Activated CD4-positive, alpha-beta memory T cell treated with anti-CD3 and anti-CD28 coated beads, Interleukin-2, amount 10 ng/mL, durations not matched to agents 7 days and 5 days (primary cell): ENCODE results near the gene SCD5. TPM values are rescaled to one million over a fixed set of nuclear protein-coding genes. Genes with fewer than 3 reads are reported as not detected.
A peak's percentile ranks its signal among the peaks of the same experiment; 100 is the strongest.

Experiments used
- CTCF ChIA-PET: fragments of 350-600 bp; sonication (Branson Sonifier 250); formaldehyde crosslinking; loops from one replicate; lab custom pipeline; 2021; ENCODE audit warnings: antibody characterized with exemption, inconsistent platforms; lab: Charles Lee
- POLR2A ChIA-PET: fragments of 350-600 bp; sonication (Branson Sonifier 250); formaldehyde crosslinking; loops from one replicate; lab custom pipeline; 2021; ENCODE audit warnings: antibody characterized with exemption; lab: Charles Lee
- DNase-seq: peaks from one replicate; pipeline ENCODE4 v3.0.0-alpha.2; 2020
- H3K27ac Mint-ChIP-seq: one replicate; pipeline ENCODE4 v1.8.0; 2021; ENCODE audit warnings: mild to moderate bottlenecking, mixed read lengths
- H3K27me3 Mint-ChIP-seq: one replicate; pipeline ENCODE4 v1.8.0; 2021; ENCODE audit warnings: mixed read lengths
- H3K36me3 Mint-ChIP-seq: one replicate; pipeline ENCODE4 v1.8.0; 2021; ENCODE audit warnings: low read depth, mixed read lengths
- H3K4me1 Mint-ChIP-seq: one replicate; pipeline ENCODE4 v1.8.0; 2021; ENCODE audit warnings: mixed read lengths
- H3K4me3 Mint-ChIP-seq: one replicate; pipeline ENCODE4 v1.8.0; 2021; ENCODE audit warnings: mild to moderate bottlenecking, mixed read lengths
- H3K9me3 Mint-ChIP-seq: one replicate; pipeline ENCODE4 v1.8.0; 2021; ENCODE audit warnings: mixed read lengths
- total RNA-seq, 2 experiments: library from RNA; stranded (reverse); gene quantifications; one replicate each; pipeline ENCODE4 v1.2.3, GENCODE V29; 2021

The SCD5 gene
- total RNA-seq, 2 experiments from 2014 or later, result 0.20 to 0.45 TPM

DNA sequence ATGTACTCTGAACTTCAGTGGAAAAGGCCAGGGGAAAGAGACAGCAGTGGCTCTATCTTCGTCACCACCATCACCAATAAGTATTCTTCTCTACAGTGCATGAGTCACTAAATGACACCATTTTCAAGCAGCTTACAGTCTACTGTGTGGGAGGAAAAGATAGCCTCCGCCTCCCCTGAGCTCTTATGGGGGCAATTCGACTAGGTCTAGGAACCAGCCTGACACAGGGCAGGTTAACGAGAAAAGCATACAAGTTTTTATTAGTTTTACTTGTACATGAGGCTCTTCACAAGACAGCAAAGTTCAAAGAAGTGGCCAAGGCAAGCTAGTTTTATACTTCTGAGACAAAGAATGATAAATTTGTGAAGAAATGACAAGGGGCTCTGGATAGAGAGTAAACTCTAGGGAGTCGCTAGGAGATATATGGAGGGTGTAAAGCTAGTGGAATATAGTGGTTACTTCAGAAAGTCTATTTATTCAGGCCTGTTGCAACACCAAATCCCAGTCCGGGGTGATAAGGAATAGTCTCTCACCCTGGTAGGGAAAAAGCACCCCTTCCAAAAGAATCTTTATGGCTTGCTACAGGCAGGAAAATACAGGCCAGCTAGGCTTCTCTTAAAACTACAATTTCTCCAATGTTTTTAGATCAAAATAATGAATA is 49.7 kb downstream of the SCD5 start:
- H3K27me3 Mint-ChIP-seq, result peaks cover 35% of the 10 kb centered on the region
- no peak for DNase-seq
- H3K9me3 Mint-ChIP-seq, result no peaks in the 10 kb centered on the region
- CTCF ChIA-PET, result interaction anchor here (2.5 kb wide), 1 partner anchor 10 kb away, joined by 11 read pairs; no protein-coding TSS in a partner anchor
- POLR2A ChIA-PET, result no interaction called here
- no peak overlapping the region for H3K27ac Mint-ChIP-seq
- H3K4me1 Mint-ChIP-seq, result no peaks in the 10 kb centered on the region
- H3K4me3 Mint-ChIP-seq, result no peak overlapping the region
- no peaks in the 10 kb centered on the region for H3K36me3 Mint-ChIP-seq

DNA sequence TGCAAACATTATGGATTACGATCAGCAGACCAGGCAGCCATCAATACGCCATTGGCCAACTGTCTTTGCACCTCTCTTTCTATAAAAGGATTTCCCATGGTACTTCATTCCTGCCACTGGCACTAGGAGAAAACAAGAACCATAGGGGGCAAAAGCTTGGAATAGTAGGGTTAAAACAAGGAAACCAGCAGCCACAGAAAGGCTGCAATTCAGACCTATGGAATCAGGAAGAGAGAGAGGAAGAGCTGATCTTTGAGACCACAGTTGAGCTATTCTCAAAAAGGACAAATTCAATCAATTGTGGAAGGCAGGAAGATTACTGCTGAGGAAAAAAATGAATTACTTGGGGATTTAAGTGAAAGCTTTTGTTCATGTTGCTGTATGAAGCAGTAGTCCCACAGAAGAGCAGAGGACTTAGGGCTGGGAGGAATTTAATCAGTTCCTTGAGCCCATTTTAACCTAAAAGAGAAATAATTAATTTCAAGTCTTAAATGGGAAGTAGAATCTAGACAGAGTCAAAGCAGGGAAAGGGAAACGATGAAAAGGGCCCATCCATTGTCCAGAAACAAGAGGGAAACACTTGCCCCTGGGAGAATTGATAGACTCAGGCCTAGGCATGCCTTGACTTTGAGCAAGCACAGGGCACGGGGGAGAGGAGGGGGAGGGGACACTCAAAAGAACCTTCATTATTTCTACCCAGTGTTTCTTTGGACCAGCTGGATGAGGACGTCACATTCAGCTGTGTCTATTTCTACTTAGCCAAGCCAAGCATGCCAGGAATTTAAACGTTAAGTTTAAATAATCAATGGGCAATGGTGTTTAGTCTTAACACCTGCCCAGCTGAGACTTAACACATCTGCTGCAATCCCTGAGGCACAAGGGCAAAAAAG is 50.7 kb downstream of the SCD5 start:
- Mint-ChIP-seq H3K9me3 (no peaks in the 10 kb centered on the region), H3K4me3 (no peak overlapping the region), H3K27ac (no peak overlapping the region), H3K4me1 (no peaks in the 10 kb centered on the region), H3K36me3 (no peaks in the 10 kb centered on the region), H3K27me3 (peaks cover 30% of the 10 kb centered on the region)
- ChIA-PET CTCF (interaction anchor here (1.1 kb wide), 1 partner anchor 9 kb away, joined by 3 read pairs; no protein-coding TSS in a partner anchor), POLR2A (no interaction called here)
- no peak for DNase-seq

GRCh38 chr4:82746705-82747574 is 51.7 kb downstream of the SCD5 start:
- peaks cover 25% of the 10 kb centered on the region for H3K27me3 Mint-ChIP-seq
- no peak overlapping the region for H3K4me3 Mint-ChIP-seq
- no peak overlapping the region for H3K27ac Mint-ChIP-seq
- no peaks in the 10 kb centered on the region for H3K36me3 Mint-ChIP-seq
- ChIA-PET POLR2A (no interaction called here), CTCF (interaction anchor here (1.1 kb wide), 1 partner anchor 8 kb away, joined by 3 read pairs; no protein-coding TSS in a partner anchor)
- no peaks in the 10 kb centered on the region for H3K4me1 Mint-ChIP-seq
- no peaks in the 10 kb centered on the region for H3K9me3 Mint-ChIP-seq
- DNase-seq, result no peak

DNA sequence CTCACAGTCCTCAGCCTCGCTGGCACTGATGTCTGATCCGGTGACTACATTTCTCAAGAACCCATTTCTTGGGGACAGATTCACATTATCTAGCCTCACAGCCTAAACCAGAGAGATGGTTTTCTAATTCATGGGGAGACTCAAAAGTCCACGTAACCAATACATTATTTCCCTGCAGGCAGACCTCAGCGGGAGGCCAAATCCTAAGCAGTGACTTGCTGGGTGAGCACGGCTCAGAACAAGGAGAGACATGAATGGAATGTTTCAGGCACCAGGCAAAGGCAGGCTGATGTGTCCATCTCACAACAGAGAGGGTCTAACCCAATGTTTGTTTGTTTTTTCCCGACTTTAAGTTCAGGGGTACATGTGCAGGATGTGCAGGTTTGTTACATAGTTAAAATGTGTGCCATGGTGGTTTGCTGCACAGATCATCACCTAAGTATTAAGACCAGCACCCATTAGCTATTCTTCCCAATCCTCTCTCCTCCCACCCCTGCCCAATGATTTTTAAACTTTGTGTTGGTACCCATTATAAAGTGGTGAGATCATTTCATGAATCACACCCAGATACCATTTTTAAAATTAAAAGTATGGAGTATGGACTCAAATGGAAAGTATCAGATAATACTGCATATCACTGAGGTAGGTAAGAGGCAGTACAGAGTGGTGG is 53.3 kb downstream of the SCD5 start:
- ChIA-PET POLR2A (no interaction called here), CTCF (no interaction called here)
- no peak for DNase-seq
- H3K9me3 Mint-ChIP-seq, result no peaks in the 10 kb centered on the region
- H3K27me3 Mint-ChIP-seq, result peaks cover 25% of the 10 kb centered on the region
- H3K36me3 Mint-ChIP-seq, result no peaks in the 10 kb centered on the region
- no peaks in the 10 kb centered on the region for H3K4me1 Mint-ChIP-seq
- no peak overlapping the region for H3K27ac Mint-ChIP-seq
- no peak overlapping the region for H3K4me3 Mint-ChIP-seq

GRCh38 chr4:82744284-82744968 is 54.2 kb downstream of the SCD5 start:
- Mint-ChIP-seq H3K4me1 (no peaks in the 10 kb centered on the region), H3K9me3 (no peaks in the 10 kb centered on the region), H3K27ac (no peak overlapping the region), H3K27me3 (peaks cover 21% of the 10 kb centered on the region), H3K4me3 (no peak overlapping the region), H3K36me3 (no peaks in the 10 kb centered on the region)
- POLR2A ChIA-PET, result no interaction called here
- CTCF ChIA-PET, result no interaction called here
- no peak for DNase-seq

GRCh38 chr4:82741188-82741587 is 57.4 kb downstream of the SCD5 start:
- POLR2A ChIA-PET, result no interaction called here
- CTCF ChIA-PET, result no interaction called here
- DNase-seq, result no peak
- no peaks in the 10 kb centered on the region for H3K36me3 Mint-ChIP-seq
- H3K27me3 Mint-ChIP-seq, result peaks cover 19% of the 10 kb centered on the region
- no peaks in the 10 kb centered on the region for H3K9me3 Mint-ChIP-seq
- no peaks in the 10 kb centered on the region for H3K4me1 Mint-ChIP-seq
- no peak overlapping the region for H3K27ac Mint-ChIP-seq
- H3K4me3 Mint-ChIP-seq, result no peak overlapping the region

DNA sequence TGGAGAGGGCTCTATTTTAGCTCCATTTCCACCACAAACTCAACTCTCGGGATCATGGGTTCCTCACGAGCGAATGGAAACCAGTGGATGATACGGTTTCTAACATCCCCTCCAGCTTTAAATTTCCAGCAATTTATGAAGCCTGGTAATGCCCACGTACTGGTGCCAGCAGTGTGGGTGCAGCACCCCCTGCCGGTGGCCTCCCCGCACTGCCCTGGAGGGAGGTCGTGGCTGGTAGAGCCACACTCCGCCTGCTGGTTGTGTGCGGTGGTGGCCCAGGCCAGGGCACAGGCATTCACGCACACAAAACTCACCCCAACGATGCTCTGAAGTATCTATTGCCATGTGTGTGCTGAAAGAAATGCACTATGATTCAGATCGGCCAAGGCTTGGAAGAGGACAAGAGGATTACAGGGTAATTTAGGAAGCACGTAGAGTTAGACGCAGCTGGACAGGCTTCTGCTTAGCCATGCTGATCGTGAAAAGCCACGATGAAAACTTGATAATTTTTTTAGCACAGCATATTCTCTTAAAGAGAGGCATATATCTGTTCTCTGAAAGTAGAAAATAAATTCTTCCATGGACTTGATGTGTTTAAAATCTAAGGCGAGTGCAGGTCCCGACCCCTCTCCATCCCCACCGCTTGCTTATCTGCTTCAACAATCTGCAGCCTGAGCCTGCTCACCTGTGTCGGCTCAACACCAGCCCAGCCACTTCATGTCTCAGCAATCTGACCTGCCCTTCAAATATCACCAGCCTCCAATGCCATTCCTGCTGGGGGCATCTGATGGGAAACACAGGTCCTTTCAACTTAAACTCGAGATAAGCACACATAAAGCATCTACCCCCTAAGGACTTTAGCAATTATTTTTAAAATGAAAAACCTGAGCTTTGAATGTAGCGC is 59.1 kb downstream of the SCD5 start:
- peaks cover 16% of the 10 kb centered on the region for H3K27me3 Mint-ChIP-seq
- CTCF ChIA-PET, result interaction anchor here (0.6 to 4.0 kb wide), 31 partner anchors 8 to 1171 kb away, joined by 3 to 23 read pairs (median 3); no protein-coding TSS in a partner anchor
- H3K36me3 Mint-ChIP-seq, result no peaks in the 10 kb centered on the region
- H3K4me1 Mint-ChIP-seq, result no peaks in the 10 kb centered on the region
- no peaks in the 10 kb centered on the region for H3K9me3 Mint-ChIP-seq
- H3K4me3 Mint-ChIP-seq, result no peak overlapping the region
- DNase-seq, result peak; percentile 79
- no peak overlapping the region for H3K27ac Mint-ChIP-seq
- POLR2A ChIA-PET, result interaction anchor here (0.8 kb wide), 1 partner anchor 311 kb away, joined by 3 read pairs; no protein-coding TSS in a partner anchor

GRCh38 chr4:82737354-82737753 is 61.2 kb downstream of the SCD5 start:
- Mint-ChIP-seq H3K4me3 (no peak overlapping the region), H3K27me3 (peaks cover 24% of the 10 kb centered on the region), H3K27ac (no peak overlapping the region), H3K9me3 (no peaks in the 10 kb centered on the region), H3K4me1 (no peaks in the 10 kb centered on the region), H3K36me3 (no peaks in the 10 kb centered on the region)
- DNase-seq, result no peak
- ChIA-PET CTCF (interaction anchor here (1.1 to 4.0 kb wide), 3 partner anchors 16 to 277 kb away, joined by 3 to 23 read pairs (median 19); no protein-coding TSS in a partner anchor), POLR2A (no interaction called here)

DNA sequence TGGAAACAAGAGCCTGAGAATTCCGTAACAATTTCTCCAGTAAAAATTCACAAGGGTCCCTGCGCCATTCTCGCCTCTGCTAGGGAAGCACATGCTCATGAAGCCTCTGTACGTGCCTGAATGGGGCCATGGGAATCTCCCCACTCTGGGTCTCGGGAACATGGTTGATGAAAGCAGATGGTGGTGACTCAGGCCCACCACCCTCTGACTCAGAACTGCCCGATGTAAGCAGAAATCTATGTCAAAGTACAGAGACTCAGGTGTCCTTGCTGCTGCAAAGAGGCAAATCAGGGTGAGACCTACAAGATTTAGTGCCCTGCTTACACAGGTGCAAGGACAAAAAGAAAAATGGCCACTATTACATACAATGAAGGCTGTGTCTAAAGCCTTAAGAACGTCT is 65.0 kb downstream of the SCD5 start:
- CTCF ChIA-PET, result interaction anchor here (0.8 kb wide), 1 partner anchor 12 kb away, joined by 3 read pairs; no protein-coding TSS in a partner anchor
- no peak for DNase-seq
- Mint-ChIP-seq H3K36me3 (no peaks in the 10 kb centered on the region), H3K27ac (no peak overlapping the region), H3K27me3 (peaks cover 23% of the 10 kb centered on the region), H3K4me1 (no peaks in the 10 kb centered on the region), H3K9me3 (no peaks in the 10 kb centered on the region), H3K4me3 (no peak overlapping the region)
- POLR2A ChIA-PET, result no interaction called here

DNA sequence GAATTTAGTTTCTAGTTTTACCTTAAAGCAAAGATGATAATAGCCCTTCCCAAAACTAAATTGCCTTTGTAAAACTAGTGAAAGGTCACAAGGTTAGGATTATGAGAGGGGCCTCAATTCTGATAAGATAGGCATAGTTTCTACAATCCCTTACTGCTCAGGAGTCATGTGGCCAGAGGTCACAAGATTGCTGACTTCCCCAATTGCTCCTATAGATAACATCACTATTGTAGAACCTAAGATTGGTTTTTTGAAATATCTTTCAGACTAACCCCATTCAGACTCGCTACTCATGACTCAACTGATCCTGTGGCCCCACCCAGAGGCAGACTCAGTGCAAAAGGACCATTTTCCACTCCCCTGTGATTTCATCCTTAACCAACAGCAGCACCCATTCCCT is 70.3 kb downstream of the SCD5 start:
- CTCF ChIA-PET, result no interaction called here
- Mint-ChIP-seq H3K27me3 (peaks cover 7% of the 10 kb centered on the region), H3K4me3 (no peak overlapping the region), H3K4me1 (no peaks in the 10 kb centered on the region), H3K9me3 (no peaks in the 10 kb centered on the region), H3K36me3 (no peaks in the 10 kb centered on the region), H3K27ac (no peak overlapping the region)
- POLR2A ChIA-PET, result no interaction called here
- no peak for DNase-seq

DNA sequence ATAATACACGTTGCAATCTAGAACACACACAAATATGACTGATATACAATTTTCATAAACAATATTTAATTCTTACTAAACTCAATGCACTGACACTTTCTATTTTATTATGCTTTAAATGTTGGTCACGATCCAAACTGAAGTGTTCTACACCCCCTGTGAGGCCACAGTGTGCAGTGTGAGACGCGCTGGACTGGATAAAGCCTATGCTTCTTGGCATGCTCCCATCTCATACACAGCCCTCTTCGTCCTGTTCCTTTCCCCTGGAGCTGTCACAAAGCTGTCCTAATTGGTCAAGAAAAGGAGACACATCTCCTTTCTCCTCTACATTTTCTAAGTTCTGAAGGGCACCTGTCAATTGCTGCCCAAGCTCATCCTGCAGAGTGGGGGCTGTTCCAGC is 72.0 kb downstream of the SCD5 start:
- no peaks in the 10 kb centered on the region for H3K36me3 Mint-ChIP-seq
- H3K27me3 Mint-ChIP-seq, result peaks cover 7% of the 10 kb centered on the region
- CTCF ChIA-PET, result interaction anchor here (0.7 to 1.6 kb wide), 3 partner anchors 12 to 256 kb away, joined by 3 to 8 read pairs (median 4); no protein-coding TSS in a partner anchor
- POLR2A ChIA-PET, result no interaction called here
- H3K27ac Mint-ChIP-seq, result no peak overlapping the region
- no peaks in the 10 kb centered on the region for H3K9me3 Mint-ChIP-seq
- DNase-seq, result no peak
- H3K4me1 Mint-ChIP-seq, result no peaks in the 10 kb centered on the region
- H3K4me3 Mint-ChIP-seq, result no peak overlapping the region
